DMS153 treated with DMSO at 0.1 percent for 48 hours (cell line): ENCODE data around the gene JADE1.

Experiments used
- DNase-seq: peaks from one replicate; lab custom pipeline; 2025; ENCODE audit not compliant: unreplicated experiment; lab: John Stamatoyannopoulos, UW

Gene JADE1

DNA sequence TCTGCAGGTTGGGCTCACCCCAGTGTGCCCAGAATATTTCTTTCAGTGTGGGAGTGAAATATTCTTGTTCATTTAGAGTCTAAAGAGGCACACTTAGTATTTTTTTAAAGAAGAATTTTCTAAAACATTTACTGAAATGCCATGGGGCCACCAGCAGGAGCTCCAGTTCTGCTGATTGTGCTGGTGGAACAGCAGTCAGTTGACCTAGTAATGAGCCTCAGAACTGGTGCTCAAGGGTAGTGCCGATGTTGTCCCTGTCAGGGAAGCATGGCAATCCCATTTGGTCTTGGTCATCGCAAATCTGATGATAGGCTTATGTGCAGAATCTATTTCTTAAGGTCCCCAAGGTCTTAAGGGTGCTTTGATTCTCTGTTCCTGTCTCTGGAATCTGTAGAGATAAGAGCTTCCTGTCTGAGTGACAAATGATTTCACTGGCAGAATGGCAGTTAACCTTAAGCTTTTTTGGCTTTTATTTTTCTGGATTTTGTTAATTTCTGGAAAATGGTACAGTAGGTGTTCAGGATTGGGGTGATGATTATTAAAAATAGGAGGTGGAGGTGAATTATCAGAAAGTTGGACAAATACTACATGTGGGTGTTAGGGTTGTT, 31.3 kb downstream of the JADE1 start:
- DNase-seq = no peak

DNA sequence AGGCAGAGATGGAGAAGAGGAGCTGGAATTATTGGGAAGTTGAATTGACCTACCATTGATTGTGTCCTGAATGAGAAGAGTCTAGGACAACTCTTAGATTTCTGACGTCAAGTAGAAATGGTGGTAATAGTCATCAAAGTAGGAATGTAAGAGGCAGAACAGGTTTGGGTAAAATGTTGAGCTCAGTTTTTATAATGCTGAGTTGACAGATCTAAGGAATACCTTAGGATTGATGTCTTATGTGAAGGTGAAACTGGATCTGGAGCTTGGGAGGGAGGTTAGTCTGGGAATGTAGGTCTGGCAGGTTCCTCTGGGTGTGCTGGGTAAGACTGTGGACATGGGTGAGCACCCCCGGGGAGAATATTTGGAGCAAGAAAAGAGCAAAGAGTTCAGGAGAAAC, 31.9 kb downstream of the JADE1 start:
- no peak for DNase-seq

DNA sequence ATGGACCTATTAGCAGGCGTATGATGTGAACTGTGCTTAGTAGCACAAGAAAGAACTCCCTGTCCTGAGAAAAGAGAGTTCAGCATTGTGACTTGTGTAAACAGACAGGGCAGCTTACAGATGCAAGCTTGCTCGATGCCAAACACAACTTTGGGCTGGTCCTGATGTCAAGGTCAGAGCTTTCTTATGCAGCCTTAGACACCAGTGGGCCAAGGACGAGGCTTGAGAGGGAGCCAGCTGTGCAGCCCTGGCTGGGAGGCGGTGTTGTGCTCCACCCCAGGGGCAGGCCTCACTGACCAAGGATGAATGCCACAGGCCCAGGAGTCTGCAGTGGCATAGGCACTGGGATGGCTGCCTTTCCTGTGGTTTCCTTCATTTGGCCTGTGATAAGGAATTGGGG, 35.4 kb downstream of the JADE1 start:
- DNase-seq = no peak

DNA sequence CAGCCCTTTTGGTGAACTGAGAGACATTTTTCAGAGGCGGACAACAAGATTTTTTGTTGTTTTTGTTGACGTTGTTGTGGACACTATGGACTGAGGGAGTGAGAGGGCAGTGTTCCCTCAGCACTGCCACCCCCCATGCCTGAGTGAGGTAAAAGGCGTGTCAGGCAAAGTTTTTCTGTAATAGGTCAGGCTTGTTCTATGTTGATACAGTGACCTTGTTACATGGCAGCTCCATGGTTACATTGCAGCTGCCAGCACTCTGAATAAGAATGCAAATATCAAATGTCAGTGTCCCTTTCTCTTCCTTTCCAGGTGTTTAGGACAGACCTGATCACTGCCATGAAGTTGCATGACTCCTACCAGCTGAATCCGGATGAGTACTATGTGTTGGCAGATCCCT, 36.6 kb downstream of the JADE1 start:
- DNase-seq = peak; percentile 46

DNA sequence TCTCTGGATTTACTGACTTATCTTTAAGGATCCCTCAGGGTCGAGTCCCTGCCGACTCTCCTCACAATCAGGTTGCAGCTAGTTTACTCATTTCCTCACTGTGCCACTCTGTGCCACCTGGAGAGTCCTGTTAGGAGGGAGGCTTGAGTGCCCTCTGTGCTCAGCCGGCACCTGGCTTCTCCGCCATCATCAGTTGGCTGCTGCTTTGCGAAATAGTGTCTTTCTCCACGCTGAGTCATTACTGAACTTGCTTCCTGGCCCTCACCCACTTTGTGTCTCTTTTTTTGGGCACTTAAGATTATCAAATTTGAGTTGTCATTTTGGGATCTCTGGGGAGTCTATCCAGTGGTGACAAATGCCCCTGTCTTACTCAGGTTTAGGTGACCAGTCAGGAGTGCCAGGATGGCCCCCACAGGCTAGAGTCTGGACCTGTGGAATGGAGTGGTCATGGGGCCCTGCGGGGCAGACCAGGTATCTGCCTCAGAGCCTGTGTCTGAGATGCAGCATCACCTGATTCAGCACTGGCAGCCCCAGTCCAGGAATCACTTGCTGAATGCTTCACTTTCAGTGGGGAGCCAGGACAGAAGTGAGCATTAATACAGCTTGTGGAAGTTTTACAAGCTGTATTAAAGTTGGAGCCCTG, 37.7 kb downstream of the JADE1 start:
- no peak for DNase-seq

DNA sequence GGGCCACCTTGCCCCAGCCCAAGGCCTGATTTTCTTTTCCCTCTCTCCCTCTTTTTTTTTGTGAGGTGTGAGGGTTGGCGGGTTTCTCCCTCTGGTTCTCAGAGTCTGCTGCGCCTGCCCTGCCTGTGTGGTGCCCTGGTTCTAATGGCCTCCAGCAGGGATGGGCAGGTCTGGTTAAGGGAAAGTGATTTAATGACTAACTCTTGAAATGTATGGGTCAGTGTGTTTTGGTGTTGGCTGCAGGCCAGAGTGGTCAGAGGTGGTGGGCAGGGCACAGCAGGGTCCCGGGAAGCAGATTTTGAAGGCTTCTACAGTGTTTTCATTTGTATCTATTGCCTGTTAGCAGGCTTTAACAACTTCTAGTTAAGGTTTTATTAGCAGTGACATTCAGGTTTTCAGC, 39.0 kb downstream of the JADE1 start:
- no peak for DNase-seq

DNA sequence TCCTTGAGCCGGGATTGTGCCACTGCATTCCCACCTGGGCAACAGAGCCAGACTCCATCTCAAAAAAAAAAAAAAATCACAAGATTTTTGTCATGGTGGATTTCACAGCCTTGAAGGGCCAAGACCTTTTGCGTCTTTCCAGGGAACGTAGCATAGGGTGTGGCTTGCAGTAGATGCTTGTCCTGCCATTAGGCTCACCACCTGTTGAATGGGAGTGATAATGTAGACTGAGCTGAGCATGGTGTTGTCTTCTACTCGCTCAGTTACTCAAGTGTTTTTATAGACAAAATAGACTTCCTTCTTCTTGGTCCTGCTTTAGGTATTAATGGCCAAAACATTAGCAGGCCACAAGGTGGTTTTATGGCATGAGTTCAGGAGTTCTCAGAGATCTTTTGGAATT, 40.8 kb downstream of the JADE1 start:
- no peak for DNase-seq

DNA sequence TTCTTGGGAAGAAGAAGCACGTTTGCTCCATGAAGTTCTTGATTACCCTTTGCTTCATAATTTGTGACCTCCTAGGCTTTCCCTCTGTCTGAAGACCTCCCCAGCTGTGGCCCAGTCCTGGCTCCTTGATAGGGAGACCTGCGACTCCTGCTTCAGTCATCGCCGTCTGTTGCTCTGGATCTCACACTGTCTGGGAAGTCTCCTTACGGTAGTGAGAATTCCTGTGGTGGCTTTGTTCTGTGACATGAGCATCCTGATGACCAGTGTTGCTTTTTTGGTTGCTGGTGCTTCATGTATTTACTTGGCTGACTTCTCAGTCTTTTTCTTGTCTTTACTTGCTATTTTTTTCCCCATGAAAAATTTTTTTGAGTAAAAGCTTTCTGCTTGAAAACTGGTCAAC, 44.2 kb downstream of the JADE1 start:
- no peak for DNase-seq

DNA sequence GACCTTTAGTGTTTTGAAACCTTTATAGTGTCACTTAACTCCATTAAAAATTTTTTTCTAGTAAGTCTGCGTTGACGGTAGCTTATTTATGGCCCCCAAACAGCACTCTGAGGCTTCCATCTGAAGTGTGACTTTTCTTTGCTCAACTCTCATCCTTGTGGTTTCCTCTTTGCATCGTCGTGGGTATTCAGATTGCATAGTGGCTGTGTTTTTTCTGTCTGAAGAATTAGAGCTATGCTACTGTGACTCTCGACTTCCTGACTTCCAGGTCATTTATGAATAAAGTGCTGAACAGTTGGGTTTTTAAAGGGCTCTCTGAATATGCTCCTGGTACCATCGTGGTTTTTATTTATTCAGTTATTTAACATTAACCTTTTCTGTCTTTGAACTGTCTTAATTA, 44.9 kb downstream of the JADE1 start:
- DNase-seq = no peak

DNA sequence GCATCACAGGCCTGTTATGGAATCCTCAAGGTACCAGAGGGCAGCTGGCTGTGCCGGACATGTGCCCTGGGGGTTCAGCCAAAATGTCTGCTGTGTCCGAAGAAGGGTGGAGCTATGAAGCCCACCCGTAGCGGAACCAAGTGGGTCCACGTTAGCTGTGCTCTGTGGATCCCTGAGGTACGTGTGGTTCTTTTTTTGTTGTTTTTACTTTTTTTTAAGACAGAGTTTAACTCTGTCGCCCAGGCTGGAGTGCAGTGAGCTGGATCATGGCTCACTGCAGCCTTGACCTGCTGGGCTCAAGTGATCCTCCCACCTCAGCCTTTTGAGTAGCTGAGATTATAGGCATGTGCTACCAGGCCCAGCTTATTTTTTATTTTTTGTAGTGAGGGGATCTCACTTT, 46.1 kb downstream of the JADE1 start:
- no peak for DNase-seq

DNA sequence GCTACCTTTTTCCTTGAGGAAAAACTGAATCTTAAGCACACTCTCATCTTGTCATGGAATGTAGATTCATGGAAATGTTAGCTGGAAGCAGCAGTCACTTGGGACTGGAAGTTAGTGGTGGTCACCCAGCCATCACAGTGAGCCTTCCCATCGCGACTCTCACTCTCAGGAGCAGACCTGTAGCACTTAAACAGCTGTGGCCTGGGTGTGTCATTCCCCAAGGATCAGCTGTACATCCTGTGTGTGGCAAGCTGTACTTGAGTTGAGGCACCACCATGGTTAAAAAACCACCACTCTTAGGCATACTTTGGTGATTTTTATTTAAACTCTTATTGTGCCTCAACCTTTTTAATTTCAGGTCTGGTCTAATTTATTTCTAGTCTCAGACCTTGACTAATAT, 46.7 kb downstream of the JADE1 start:
- DNase-seq = no peak

DNA sequence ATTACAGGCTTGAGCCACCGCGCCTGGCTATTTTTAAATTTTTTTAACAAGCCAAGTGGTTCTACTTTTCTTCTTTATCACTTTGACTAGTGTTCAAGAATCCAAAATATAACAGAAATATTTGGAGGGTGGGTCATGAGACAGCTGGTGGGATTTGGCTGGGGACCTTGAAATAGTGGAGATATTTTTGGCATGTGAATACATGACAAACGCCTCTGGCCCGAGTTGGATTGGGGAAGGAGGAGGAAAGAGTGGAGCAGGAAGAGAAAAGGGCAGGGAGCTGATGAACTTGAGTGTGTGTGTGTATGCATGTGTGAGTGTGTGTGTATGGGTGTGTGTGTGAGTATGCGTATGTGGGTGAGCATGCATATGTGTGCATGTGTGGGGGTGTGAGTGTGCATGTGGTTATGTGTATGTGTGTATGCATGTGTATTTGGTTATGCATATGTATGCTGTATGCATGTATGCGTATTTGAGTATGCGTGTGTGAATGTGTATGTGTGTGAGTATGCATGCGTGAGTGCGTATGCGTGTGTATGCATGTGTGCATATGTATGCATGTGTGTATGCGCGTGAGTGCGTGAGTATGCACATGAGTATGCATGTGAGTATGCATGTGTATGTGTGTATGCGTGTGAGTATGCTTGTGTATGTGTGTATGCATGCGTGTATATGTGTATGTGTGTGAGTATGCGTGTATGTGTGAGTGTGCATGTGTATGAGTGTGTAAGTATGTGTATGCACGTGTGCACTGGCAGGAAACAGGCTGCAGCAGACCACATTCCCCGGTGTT, 49.6 kb downstream of the JADE1 start:
- no peak for DNase-seq

DNA sequence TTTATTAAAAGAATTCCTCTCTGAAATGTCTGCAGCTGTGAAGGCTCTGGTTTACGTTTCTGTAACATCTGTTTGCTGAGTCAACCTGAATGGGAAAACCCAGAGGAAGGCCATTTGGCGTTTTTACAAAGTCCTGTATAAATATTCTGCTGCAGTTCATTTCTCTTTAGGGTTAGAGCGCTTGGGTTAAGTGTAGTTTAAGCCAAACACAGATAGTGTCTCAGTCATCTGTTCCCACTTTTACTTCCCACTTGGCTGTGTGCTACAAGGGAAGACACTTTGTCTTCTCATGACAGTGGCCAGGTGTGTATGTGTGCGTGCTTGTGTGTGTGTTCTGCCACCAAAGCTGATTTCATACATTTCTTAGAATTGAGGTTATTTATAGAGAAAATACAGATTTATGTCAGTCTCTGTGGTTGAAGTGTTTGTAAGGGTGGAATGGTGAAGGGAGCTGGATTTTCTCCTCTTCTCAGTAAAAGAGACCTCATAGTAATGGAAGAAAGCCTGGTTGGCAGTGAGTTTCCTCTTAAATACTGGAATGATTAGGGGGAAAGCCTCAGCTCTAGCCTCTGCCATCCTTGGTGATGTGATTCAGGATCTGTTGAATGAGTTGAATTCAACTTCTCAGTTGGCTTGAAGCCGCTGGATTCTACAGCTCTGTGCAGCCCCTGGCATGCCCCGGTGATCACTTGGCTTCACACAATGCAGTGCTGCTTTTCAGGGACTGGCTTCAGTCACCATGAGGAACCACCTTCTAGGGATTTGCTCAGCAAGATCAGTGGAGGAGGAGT, 50.6 kb downstream of the JADE1 start:
- no peak for DNase-seq

DNA sequence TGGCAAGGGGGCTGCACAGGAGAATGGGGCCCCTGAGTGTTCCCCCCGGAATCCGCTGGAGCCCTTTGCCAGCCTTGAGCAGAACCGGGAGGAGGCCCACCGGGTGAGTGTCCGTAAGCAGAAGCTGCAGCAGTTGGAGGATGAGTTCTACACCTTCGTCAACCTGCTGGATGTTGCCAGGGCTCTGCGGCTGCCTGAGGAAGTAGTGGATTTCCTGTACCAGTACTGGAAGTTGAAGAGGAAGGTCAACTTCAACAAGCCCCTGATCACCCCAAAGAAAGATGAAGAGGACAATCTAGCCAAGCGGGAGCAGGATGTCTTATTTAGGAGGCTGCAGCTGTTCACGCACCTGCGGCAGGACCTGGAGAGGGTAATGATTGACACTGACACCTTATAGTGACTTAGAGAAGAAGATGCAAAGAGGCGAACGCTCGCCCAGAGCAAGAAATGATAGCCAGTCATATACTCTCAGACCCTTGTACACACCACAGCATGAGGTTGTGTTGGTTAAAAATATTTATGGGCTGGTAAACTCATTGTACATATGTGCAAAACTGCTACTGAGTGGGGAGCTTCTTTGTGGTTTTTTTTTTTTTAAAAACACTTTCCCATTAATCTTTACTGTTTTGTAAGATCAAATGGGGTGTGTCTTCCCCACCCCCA, 52.5 kb downstream of the JADE1 start:
- DNase-seq = no peak

DNA sequence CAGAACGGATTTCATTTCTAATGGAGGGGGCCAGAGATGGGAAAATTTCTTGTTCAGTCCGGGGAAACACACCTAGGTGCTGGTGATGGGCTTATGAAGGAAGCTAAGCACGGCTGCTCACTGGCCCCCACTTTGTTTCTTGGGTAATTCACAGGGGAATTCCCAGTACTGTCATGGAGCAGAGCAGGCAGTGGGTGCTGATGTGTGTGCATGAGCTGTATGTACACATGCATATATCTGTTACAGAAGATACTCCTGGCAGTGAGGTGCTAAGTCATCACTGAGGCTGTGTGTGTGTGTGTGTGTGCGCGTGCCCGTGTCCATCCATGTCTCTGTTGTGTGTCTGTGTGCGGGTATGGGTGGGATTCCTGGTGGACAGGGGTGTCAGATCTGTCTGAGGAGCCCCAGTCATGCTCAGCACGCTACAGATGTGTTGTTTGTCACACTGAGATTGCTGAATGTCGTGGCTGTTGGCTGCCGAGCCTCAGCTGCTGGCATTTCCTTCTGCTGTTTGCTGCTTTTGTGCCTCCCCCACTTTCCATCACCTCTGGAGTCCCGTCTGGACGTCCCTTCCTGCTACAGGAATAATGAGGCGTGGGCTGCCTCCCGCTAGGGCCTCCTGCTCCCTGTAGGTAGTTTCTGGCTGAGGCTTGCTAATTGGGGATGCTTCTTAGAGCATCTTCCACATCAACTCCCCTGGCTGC, 53.3 kb downstream of the JADE1 start:
- no peak for DNase-seq

DNA sequence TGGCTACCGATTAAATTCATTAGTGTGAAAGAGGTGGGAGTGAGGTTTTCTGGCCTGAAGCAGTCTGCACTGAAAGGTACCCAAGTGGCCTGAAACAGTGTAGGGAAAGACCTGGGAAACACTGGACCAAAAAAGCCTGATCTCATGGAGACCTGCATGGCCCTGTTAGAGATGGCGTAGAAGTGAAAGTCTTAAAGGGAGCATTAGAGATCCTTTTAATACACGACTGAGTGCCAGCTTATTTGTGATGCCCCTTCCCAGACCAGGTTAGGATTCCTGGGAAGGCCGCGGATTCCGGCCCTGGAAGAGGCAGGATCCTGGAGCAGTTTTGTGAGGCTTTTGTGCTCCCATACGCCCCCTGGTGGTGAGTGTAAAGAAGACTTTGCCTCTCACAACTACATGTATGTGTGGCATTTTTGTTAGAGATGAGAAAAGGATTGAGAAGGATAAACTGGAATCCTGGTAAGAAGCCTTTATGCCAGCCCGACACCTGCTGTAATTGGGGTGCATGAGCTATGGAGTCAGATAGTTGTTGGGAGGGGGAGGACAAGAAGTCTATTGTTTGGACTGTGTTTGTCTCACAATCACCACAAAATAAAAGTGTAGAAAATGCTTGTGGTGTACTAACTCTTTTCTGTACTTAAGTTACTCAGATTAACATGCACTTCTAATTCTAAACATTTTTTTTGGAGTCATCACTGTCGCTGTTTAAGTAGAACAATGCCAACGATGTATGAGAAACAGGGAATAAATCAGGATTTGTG, 54.0 kb downstream of the JADE1 start:
- peak; percentile 29 for DNase-seq

DNA sequence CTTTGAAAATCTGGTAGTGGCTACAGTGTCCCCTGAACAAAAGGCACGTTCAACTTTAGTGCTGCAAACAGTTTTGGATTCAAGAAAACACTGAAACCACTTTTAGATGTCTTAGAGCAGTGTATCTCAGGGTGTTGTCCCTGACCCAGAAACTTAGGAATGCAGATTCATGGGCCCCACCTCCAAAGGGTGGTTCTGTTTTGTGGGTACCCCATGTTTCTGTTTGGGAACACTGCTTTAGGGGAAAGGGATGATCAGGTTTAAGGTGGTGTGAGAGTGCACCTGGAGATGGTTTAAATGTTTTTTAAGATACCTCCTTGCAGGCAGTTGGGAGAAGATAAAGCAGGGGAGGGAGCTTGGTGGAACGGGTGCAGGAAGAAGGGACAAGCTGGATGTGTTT, 55.6 kb downstream of the JADE1 start:
- DNase-seq = no peak

DNA sequence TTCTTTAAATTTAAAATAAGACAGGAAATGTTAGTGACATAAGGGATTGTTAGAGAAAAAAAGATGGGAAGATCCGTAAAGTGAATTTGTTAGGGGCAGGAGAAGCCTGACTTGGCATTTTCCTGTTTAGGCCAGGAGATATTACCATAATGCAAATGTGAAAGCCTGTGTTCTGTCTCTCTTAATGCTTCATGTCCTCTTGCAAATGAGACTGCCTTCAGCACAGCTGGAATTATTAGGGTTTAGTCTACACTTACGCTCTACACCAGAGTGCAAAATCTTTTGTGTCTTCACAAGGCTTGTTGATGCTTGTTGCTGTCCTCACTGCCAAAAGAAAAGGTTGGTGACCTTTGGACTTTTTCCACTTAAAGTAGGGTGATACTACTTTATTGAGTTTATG, 56.8 kb downstream of the JADE1 start:
- no peak for DNase-seq

DNA sequence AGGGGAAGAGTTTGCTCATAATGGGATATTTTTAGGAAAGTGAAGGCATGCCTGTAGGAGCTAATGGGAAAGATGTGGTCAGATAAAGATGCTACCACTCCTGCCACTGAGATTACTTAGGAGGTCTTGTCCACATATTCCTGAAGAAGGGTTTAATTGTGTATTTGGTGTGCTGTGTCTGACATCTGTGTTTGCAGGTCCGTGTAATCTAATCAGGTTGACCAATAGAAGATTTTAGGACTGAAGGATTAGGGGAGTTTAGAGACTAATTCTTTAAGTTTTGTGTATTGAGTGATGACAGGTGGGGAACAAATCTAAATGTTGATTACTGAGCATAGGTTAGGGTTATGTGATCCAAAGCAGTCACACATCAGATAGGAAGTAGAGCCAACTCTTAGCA, 57.2 kb downstream of the JADE1 start:
- no peak for DNase-seq

DNA sequence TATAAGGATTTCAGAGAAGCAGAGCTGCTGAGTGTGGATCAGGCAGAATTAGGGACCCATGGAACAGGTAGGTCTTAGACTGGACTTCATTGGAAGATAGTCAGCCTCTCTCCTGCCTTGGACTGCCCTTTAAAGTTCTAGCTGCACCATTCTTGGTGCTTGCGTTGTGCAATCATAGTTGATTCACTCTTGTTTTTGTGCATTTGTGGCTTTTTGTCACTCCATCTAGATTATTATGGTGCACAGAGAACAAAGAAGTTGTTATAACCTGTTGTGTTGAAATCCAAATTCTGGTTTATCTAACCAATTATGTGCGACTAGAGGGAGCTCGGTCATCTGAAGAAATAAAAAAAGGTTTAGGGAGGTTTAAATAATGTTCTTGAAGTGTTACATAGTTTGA, 59.3 kb downstream of the JADE1 start:
- DNase-seq = no peak
